ENCODE results near the gene PCYT1A. TPM values are rescaled to one million over a fixed set of nuclear protein-coding genes. Genes with fewer than 3 reads are reported as not detected.
"Not testable (repeated sequence)": the region's sequence is repeated elsewhere in the genome, so short reads cannot be mapped to it uniquely, and the experiment has no call there.

The PCYT1A gene
- total RNA-seq (2014; rRNA removed; shearing (Covaris generic)) = 71.0 and 76.7 TPM in 2 replicates
- polyA plus RNA-seq (2015; cell fraction: cytosol; rRNA removed) = 32.5 and 33.6 TPM in 2 replicates
- 55.1 and 59.5 TPM in 2 replicates for polyA plus RNA-seq (2015; cell fraction: nucleus; rRNA removed)

- peak; percentile 99 for DNase-seq (ENCODE audit: low read depth)
Observed at GRCh38 chr3:196287440-196288140, at the start of gene PCYT1A. Gene PCYT1A (minus strand): TSS chr3:196287726. CDS start chr3:196270531, 17,195 bp downstream.

- DNase-seq (ENCODE audit: low read depth) = no peak
Observed at GRCh38 chr3:196336319-196337145, 49.0 kb upstream of the PCYT1A start.

GRCh38 chr3:196335503-196335948 is 48.0 kb upstream of the PCYT1A start:
- no peak for DNase-seq (ENCODE audit: low read depth)

- no peak for DNase-seq (ENCODE audit: low read depth)
Observed at GRCh38 chr3:196334982-196335381, 47.5 kb upstream of the PCYT1A start.

- DNase-seq (ENCODE audit: low read depth) = no peak
Observed at GRCh38 chr3:196332168-196332567, 44.6 kb upstream of the PCYT1A start.

GRCh38 chr3:196327405-196327804 is 39.9 kb upstream of the PCYT1A start:
- DNase-seq (ENCODE audit: low read depth) = no peak

GRCh38 chr3:196326936-196327335 is 39.4 kb upstream of the PCYT1A start:
- no peak for DNase-seq (ENCODE audit: low read depth)

- no peak for DNase-seq (ENCODE audit: low read depth)
Observed at GRCh38 chr3:196323691-196324090, 36.2 kb upstream of the PCYT1A start.

GRCh38 chr3:196323016-196323415 is 35.5 kb upstream of the PCYT1A start:
- DNase-seq (ENCODE audit: low read depth) = no peak

- no peak for DNase-seq (ENCODE audit: low read depth)
Observed at GRCh38 chr3:196321162-196321561, 33.6 kb upstream of the PCYT1A start.

GRCh38 chr3:196320137-196320536 is 32.6 kb upstream of the PCYT1A start:
- no peak for DNase-seq (ENCODE audit: low read depth)

- peak; percentile 92 for DNase-seq (ENCODE audit: low read depth)
Observed at GRCh38 chr3:196317687-196318467, 30.4 kb upstream of the PCYT1A start, which contains the start of gene DYNLT2B. Gene DYNLT2B (minus strand): TSS chr3:196318240. CDS start chr3:196318152, 88 bp downstream.

GRCh38 chr3:196316799-196317686 is 29.5 kb upstream of the PCYT1A start:
- not testable (repeated sequence) for DNase-seq (ENCODE audit: low read depth)

GRCh38 chr3:196315821-196316220 is 28.3 kb upstream of the PCYT1A start:
- no peak for DNase-seq (ENCODE audit: low read depth)

- no peak for DNase-seq (ENCODE audit: low read depth)
Observed at GRCh38 chr3:196314597-196314996, 27.1 kb upstream of the PCYT1A start.

- not testable (repeated sequence) for DNase-seq (ENCODE audit: low read depth)
Observed at GRCh38 chr3:196314086-196314485, 26.6 kb upstream of the PCYT1A start.

- not testable (repeated sequence) for DNase-seq (ENCODE audit: low read depth)
Observed at GRCh38 chr3:196302960-196303359, 15.4 kb upstream of the PCYT1A start.

GRCh38 chr3:196302551-196302950 is 15.0 kb upstream of the PCYT1A start:
- DNase-seq (ENCODE audit: low read depth) = not testable (repeated sequence)

GRCh38 chr3:196298521-196298920 is 11.0 kb upstream of the PCYT1A start:
- no peak for DNase-seq (ENCODE audit: low read depth)

- DNase-seq (ENCODE audit: low read depth) = no peak
Observed at GRCh38 chr3:196292286-196292923, 4.9 kb upstream of the PCYT1A start.
